Stimulated activated CD4-positive, alpha-beta T cell treated with anti-CD3 and anti-CD28 coated beads, Interleukin-2, amount 100 ng/mL, for 48 hours (primary cell): ENCODE results near the gene SELENOS.

Source experiments
- DNase-seq, 2 donors: peaks; one replicate each; pipeline ENCODE4 v3.0.0-alpha.2; 2020

Gene SELENOS

GRCh38 chr15:101277038-101277822 is at the start of gene SELENOS:
TSS of gene SELENOS (minus strand) at chr15:101277485. CDS start at chr15:101277417, 68 bp downstream.
- DNase-seq = peak; percentile 89 to 90

- DNase-seq = no peak
Observed at GRCh38 chr15:101326462-101327146, 49.3 kb upstream of the SELENOS start.

- DNase-seq = no peak
Observed at GRCh38 chr15:101326026-101326315, 48.7 kb upstream of the SELENOS start.

GRCh38 chr15:101325263-101326025 is 48.2 kb upstream of the SELENOS start:
- DNase-seq = no peak

GRCh38 chr15:101324524-101325177 is 47.4 kb upstream of the SELENOS start:
- no peak for DNase-seq

- DNase-seq = no peak
Observed at GRCh38 chr15:101323793-101324523, 46.7 kb upstream of the SELENOS start.

GRCh38 chr15:101322854-101323477 is 45.7 kb upstream of the SELENOS start:
- DNase-seq = no peak

- DNase-seq = no peak
Observed at GRCh38 chr15:101322016-101322695, 44.9 kb upstream of the SELENOS start.

- peak; percentile 40 to 47 for DNase-seq
Observed at GRCh38 chr15:101320501-101321052, 43.3 kb upstream of the SELENOS start.

GRCh38 chr15:101318839-101319238 is 41.6 kb upstream of the SELENOS start:
- no peak for DNase-seq

GRCh38 chr15:101318147-101318819 is 41.0 kb upstream of the SELENOS start:
- no peak for DNase-seq

- DNase-seq = no peak
Observed at GRCh38 chr15:101317336-101317872, 40.1 kb upstream of the SELENOS start.

- DNase-seq = no peak
Observed at GRCh38 chr15:101316529-101316928, 39.2 kb upstream of the SELENOS start.

GRCh38 chr15:101315736-101316135 is 38.5 kb upstream of the SELENOS start:
- no peak for DNase-seq

- DNase-seq = no peak
Observed at GRCh38 chr15:101314336-101315125, 37.2 kb upstream of the SELENOS start.

- DNase-seq = no peak
Observed at GRCh38 chr15:101313041-101313761, 35.9 kb upstream of the SELENOS start.

- no peak for DNase-seq
Observed at GRCh38 chr15:101310508-101310907, 33.2 kb upstream of the SELENOS start.

GRCh38 chr15:101310161-101310480 is 32.8 kb upstream of the SELENOS start:
- DNase-seq = no peak
